HPDE6-E6E7 (cell line): ENCODE results near the gene TUBGCP3.
"Not testable (repeated sequence)": the region's sequence is repeated elsewhere in the genome, so short reads cannot be mapped to it uniquely, and the experiment has no call there.

Experiments used
- DNase-seq: peaks from one replicate; pipeline ENCODE4 v3.0.0; 2011; ENCODE audit warnings: missing footprints; ENCODE audit errors: extremely low spot score

The TUBGCP3 gene

DNA sequence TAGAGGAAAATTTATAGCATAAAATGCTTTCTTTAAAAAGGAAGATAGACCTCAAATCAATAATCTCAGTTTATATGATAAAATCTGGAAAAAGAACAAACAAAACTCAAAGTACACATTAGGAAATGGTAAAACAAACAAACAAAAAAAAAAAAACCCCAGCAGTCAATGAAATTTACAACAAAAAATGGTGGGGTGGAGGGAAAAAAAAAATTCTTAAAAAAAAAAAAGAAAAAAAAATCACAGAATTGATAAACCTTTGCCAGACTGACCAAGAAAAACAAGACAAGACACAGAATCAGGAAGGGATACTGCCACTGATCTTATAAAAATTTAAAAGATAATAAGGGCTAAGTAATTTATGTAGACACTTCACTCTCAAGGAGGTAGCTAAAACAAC lies 11.2 kb downstream of the TUBGCP3 start:
- DNase-seq, result no peak

GRCh38 chr13:112576191-112576590 lies 11.8 kb downstream of the TUBGCP3 start:
- DNase-seq, result no peak

- no peak for DNase-seq
Measured at GRCh38 chr13:112575675-112576074, 12.3 kb downstream of the TUBGCP3 start.

GRCh38 chr13:112574834-112575613 lies 12.9 kb downstream of the TUBGCP3 start:
- no peak for DNase-seq

- DNase-seq, result no peak
Measured at GRCh38 chr13:112574416-112574815, 13.5 kb downstream of the TUBGCP3 start.

- no peak for DNase-seq
Measured at GRCh38 chr13:112573710-112574109, 14.2 kb downstream of the TUBGCP3 start.

GRCh38 chr13:112572366-112572765 lies 15.6 kb downstream of the TUBGCP3 start:
- no peak for DNase-seq

GRCh38 chr13:112569821-112570220 lies 18.1 kb downstream of the TUBGCP3 start:
- no peak for DNase-seq

DNA sequence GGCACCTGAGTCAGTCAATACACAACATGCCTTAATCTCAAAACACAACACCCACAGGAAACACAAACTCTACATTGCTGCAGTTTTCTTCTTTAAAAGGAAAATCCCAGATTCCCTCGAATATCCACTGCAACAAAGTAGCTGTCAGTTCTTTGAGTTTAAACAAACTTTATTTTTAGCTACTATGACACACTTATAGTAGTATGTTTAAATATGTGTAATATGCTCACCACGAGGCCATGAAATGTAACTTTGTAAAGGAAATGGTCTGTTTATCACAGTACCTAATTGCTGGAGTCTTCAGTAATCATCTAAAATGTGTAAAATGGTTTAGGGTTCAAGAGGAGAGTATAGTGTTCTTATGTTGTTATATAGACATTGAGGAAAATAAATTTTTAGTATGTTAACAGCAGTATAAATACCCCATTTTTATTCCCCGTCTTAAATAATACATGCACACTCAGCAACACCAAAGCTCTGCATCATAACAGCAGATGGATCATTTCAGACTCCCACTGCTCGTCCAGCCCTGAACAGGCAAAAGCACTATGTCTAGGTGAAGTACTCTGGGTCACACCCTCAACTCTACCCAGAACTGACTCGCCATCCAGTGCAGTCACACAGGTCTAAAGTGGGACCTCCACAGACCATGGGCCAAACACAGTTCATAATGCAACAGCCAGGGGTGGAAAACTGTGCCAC lies 20.6 kb downstream of the TUBGCP3 start:
- no peak for DNase-seq

- no peak for DNase-seq
Measured at GRCh38 chr13:112562786-112563383, 25.1 kb downstream of the TUBGCP3 start.

DNA sequence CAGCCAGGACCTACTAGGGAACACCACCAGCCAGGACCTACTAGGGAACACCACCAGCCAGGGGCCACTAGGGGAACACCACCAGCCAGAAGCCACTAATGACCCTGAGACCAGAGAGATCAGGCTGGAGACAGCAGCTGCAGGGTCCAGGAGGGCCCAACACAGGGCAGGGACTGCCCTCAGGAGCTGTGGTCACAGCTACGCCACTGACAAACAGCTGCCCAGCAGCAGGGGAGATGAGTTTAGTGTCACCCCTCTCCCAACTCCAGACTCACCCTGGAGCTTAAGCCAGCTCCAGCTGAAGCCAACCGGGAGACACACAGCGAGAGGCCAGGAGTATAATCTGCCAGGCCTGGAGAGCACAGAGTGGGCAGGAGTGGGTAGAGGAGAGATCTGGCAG lies 25.7 kb downstream of the TUBGCP3 start:
- no peak for DNase-seq

- no peak for DNase-seq
Measured at GRCh38 chr13:112561478-112561877, 26.5 kb downstream of the TUBGCP3 start.

- no peak for DNase-seq
Measured at GRCh38 chr13:112558696-112559418, 29.1 kb downstream of the TUBGCP3 start.

GRCh38 chr13:112556600-112556999 lies 31.4 kb downstream of the TUBGCP3 start:
- no peak for DNase-seq

DNA sequence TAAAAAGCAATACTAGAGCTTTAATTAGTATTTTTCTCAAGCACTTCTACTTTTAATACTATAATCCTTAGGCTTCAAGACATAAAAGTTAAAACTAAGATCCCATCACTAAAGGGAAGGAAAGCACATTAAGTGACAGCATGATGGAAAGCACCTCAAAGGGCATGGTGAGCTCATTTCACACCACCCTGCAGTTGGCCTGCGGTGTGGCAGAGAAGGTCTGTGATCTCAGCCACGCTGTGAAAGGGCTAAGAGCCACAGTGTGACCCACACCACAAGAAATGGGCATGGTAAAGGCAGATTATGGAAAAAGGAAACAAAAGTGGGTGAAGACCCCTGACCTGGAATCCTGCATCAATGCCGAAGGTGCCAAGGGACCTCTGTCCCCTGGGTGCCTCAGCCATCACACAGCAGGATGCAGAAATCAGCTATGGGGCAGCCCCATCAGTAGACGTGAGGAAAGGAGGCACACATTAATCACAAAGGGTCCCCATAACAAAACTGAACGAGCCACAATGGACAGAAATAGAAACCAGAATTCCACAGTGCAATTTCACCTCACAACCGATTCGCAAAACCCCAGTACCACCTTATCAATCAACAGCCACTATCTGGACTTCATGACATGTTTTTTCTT lies 33.6 kb downstream of the TUBGCP3 start:
- DNase-seq, result no peak

- not testable (repeated sequence) for DNase-seq
Measured at GRCh38 chr13:112548975-112549374, 39.0 kb downstream of the TUBGCP3 start.

- peak; percentile 12 for DNase-seq
Measured at GRCh38 chr13:112545856-112546255, 42.1 kb downstream of the TUBGCP3 start.

DNA sequence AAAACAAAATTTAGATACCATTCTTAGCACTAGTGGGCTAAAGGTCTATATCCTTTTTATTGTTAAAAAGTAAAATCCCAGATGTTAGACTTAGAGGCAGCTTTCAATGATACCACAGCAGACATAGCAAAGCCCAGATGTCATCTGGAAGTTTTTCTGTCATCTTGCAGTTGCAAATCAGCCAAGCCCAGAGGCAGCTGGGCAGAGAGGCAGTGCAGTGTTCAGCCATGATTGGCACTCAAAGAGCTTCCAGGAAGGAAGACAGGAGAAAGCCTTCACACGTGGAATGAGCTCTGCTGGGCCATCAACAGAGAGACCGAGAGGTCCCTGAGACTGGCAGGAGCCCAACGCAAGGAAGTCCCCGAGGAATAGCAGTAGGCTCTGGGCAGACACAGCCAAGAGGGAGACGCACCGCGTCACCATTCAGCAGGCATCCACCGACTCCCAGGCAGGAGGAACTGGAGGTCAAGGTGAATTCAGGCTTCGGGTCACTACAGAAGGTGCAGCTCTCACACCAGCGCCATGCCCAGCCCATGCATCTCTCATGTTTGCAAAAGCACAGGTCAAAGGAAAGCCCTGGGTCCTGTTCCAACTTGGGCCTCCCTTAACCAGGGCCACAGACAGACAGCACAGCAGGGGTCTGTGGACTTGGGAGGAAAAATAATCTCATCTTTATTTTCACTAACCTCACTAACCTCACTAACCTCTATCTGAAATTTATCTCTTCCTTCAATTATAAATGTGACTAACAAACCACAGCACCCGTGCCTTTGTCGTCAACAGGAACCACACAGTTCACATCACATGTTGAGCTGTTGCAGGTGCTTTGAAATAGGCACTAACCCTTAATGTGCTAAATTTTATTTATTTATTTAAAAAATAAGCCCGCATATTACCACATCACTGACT lies 54.9 kb downstream of the TUBGCP3 start:
- DNase-seq, result no peak

GRCh38 chr13:112531263-112531794 lies 56.6 kb downstream of the TUBGCP3 start:
- no peak for DNase-seq

DNA sequence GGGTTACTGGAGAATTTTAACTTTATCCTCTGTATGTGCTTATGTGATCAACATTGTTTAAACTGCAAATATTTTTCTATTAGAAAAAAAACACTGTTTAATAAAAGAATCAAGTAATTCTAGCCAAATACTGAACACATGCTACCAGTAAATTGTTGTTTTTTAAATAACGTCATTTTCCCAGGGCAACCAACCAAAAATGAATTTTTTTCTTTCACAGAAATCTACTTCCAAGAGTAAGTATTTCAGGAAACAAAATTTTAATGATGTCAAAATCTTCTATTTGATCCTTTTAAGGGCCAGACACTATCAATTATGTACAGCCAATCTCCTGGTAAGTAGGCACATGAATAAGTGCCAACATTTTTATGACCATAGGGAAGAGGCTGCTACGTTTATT lies 57.1 kb downstream of the TUBGCP3 start:
- no peak for DNase-seq
